OCI-LY3 (cell line): ENCODE data around the gene ISY1.

Experiments
- CTCF ChIP-seq: fragments of 200-600, 300-600 bp; sonication (generic); IDR thresholded peaks from 2 replicates; pipeline ENCODE4 v1.5.1; 2014; ENCODE audit warnings: antibody characterized with exemption, low read length, low read depth
- EZH2phosphoT487 ChIP-seq: fragments of 200-600 bp; shearing (Covaris generic); IDR thresholded peaks from 2 replicates; pipeline ENCODE4 v1.6.1; 2018; ENCODE audit warnings: antibody characterized with exemption, mixed run types, low read depth

- no peak for TF ChIP-seq CTCF
- TF ChIP-seq EZH2phosphoT487, result no peak
These were observed 16.1 kb downstream of the ISY1 start for GRCh38 chr3:129144786-129145185.
